ENCODE data around the gene CASTOR1.

DNA sequence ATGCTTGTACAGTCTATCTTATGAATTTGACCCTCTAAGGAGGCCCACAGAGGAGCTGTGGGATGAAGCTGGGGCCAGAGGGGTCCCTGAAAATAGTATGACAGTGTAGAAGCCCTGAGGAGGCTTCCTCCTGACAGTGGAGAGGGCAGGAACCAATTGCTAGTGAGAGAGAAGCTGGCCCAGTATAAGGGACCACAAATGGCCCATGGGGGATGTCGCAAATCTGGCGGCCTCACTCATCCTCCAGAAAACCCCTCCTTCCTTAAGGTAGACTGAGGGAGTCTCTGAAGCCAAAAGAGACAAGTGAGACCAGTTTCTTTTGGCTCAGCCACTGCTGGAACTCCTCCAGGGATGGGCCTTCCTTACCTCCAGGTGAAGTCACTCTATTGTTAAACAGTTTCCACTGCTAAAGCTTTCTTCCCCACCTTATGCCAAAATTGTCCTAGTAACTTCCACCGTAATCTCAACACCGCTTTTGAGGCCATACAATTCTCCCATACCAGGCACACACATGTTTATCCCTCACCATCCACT lies 17.8 kb upstream of the CASTOR1 start:
- TF ChIP-seq, protein P1, sequence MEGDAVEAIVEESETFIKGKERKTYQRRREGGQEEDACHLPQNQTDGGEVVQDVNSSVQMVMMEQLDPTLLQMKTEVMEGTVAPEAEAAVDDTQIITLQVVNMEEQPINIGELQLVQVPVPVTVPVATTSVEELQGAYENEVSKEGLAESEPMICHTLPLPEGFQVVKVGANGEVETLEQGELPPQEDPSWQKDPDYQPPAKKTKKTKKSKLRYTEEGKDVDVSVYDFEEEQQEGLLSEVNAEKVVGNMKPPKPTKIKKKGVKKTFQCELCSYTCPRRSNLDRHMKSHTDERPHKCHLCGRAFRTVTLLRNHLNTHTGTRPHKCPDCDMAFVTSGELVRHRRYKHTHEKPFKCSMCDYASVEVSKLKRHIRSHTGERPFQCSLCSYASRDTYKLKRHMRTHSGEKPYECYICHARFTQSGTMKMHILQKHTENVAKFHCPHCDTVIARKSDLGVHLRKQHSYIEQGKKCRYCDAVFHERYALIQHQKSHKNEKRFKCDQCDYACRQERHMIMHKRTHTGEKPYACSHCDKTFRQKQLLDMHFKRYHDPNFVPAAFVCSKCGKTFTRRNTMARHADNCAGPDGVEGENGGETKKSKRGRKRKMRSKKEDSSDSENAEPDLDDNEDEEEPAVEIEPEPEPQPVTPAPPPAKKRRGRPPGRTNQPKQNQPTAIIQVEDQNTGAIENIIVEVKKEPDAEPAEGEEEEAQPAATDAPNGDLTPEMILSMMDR (IDR thresholded peaks at IDR 0.05; ENCODE audit: low read length), result no peak
- no peak for TF ChIP-seq EZH2 (IDR thresholded peaks at IDR 0.05; ENCODE audit: borderline replicate concordance, low read length)
